ENCODE results near the gene RIPPLY3.
"Not testable (repeated sequence)": the region's sequence is repeated elsewhere in the genome, so short reads cannot be mapped to it uniquely, and the experiment has no call there.

RIPPLY3 gene

DNA sequence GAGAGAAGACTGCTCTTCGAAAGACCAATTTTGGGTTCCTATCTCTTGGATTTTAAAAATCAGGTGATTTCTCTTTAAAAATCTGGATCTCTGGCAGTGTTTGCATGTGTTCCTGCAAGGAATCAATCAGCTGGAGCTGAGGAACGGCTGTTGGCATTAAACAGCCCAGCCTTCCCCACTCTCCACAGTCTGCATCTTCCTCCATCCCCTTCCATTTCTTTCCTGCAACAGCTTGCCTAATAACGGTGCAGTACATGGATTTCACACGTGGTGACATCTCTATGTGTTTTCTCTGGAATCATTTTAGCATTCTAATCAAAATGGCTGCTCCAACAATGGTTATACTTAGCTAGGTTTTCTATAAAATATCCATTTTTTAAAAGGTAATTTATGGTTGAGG is 20.0 kb downstream of the RIPPLY3 start:
- DNase-seq = no peak

DNA sequence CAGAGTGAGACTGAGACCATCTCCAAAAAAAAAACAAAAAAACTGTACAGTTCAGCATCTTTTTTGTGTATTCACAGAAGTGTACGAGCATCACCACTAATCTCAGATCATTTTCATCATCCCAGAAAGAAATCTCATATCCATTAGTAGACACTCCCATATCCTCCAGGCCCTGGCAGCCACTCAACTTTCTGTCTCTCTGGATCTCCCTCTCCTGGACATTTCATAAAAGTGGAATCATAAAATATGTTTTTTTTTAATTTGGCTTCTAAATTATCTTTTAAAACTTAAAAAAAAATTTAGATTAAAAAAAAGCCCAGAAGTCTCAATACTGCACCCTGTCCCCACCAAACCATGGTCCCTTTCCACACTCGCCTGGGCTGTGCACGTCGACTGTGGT is 22.1 kb downstream of the RIPPLY3 start:
- DNase-seq = no peak

DNA sequence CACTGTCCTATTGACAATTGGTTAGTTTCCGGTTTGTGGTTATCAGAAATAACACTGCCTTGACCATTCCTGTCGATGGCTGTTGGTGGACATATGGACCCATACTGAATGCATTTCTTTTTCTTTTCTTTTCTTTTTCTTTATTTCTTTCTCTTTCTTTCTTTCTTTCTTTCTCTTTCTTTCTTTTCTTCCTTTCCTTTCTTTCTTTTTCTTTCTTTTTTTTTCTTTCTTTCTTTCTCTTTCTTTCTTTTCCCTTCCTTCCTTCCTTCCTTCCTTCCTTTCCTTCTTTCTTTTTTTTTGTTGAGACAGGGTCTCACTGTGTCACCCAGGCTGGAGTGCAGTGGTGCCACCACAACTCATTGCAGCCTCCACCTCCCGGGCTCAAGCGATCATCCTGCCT is 24.4 kb downstream of the RIPPLY3 start:
- DNase-seq = no peak

DNA sequence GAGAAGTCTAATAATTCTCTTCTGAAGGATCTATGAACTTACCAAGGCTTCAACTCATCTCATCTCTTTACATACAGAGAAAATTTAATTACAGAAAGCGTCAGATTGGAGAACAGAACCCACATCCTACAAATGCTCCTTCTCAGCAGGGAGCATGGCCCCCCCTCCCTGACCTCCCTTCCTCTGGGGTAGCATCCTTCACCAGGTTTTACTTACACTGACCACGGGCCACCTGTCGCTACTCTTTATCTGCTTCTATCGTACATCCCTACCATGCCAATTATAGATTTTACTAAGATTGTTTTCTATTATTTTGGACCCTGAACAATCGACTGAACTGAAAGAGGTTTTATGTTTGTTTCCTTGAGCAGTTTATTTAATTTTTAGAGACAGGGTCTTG is 25.8 kb downstream of the RIPPLY3 start:
- DNase-seq = no peak

DNA sequence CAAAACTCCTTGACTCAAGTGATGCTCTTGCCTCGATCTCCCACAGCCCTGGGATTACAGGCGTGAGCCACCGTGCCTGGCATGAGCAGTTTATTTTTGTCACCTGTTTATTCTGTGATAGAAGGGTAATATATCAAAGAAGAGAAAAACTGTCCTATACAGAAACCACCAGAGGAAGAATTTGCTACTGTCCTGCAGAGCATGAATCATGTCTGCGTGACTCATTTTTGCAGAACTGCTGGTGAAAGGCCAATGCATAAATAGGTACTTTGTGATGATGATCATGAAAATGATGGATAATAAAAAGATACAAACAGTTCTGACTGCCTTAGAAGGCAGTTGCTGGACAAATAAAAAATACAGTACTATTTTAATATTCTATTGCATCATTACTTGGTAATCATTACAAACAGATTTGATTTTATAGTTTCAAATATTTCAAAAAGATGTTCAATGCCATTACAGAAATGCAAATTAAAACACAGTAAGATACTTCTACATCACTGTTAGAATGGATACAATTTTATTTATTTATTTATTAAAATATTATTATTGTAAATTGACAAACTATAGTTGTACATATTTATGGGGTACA is 26.5 kb downstream of the RIPPLY3 start:
- DNase-seq = no peak

DNA sequence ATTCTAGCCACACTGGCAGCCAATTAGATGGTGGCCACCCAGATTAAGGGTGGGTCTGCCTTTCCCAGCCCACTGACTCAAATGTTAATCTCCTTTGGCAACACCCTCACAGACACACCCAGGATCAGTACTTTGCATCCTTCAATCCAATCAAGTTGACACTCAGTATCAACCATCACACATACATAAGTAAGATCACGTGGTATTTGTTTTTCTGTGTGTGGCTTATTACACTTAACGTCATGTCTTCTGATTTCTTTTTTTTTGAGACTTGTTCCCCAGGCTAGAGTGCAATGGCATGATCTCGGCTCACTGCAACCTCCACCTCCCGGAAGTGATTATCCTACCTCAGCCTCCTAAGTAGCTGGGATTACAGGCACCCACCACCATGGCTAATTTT is 27.9 kb downstream of the RIPPLY3 start:
- not testable (repeated sequence) for DNase-seq

- no peak for DNase-seq
These were observed 29.7 kb downstream of the RIPPLY3 start for GRCh38 chr21:37036177-37036576.

DNA sequence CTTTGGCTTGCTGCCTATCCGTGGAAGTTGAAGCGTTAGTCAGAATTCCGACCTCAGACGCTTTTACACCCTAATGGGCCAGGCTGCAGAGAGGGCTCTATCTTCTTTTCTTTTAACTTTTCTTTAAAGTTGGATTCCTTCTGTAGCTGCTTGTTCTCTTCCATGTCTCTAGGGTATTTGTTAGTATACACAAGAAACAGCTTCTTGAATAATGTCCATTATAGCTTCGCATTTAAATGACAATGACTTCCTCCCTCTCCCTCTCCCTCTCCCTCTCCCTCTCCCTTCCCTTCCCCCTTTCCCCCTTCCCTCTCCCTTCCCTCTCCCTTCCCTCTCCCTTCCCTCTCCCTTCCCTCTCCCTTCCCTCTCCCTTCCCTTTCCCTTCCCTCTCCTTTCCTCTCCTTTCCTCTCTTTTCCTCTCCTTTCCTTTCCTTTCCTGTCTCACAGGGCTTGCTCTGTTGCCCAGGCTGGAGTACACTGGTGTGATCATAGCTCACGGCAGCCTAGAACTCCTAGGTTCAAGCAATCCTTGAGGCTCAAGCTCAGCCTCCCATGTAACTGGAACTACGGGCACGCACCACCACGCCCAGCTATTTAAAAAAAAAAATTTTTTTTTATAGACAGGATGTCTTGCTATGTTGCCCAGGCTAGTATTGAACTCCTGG is 33.0 kb downstream of the RIPPLY3 start:
- no peak for DNase-seq

DNA sequence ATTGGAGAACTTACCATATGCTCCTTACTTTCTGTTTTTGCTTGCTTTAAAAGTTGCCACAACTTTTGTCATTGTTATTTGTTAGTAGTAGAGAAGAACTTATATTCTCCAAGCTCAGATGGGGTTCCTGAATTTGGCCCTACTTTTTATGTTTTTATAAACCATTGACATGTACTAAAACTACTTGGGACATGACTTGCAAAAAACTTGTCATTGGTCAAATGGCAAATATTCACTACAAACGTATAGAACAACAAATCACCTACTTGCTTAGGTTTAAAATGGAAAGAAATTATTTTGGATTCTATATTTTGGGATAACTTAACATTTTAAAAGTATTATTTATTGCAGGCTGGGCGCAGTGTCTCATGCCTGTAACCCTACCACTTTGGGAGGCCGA is 33.7 kb downstream of the RIPPLY3 start:
- DNase-seq = no peak

- DNase-seq = no peak
These were observed 35.3 kb downstream of the RIPPLY3 start for GRCh38 chr21:37041706-37042271.

DNA sequence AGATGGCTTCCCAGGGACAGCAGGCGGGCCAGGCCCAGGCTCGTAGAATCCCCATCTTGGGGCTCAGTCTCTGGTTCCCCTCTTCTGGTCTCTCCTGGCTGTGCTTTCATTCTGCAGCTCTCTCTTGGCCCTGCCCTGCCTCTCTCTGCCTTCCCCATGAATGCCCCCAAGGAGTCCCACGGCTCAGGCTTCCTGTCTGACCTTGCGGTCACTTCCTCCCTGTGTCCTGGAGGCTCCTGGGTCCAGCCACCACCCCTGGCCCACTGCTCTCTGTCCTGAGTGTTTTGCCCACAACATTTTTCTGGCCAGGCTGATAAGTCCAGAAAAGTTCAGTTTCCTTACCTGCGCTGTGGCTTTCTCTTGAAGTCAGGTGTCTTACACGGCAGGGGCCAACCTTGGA is 37.3 kb downstream of the RIPPLY3 start:
- DNase-seq = no peak

DNA sequence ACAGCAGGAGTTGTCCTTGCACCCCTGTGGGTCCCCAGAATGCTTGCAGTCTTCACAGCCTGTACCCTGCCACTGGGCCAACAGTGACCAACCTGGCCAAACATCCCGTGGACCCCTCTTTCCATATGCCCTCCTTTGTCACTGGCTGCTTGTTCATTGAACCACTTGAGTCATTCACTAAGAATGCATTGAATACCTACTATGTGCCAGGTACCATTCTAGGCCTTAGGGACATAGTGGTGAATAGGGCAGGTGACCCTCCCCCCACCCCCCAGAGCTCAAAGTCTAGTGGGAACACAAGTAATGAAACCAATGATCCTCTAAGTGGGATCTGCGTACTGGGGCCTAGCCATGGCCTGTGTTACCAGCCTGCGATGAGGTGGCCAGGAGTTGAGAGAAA is 38.1 kb downstream of the RIPPLY3 start:
- DNase-seq = no peak

GRCh38 chr21:37045149-37045548 is 38.6 kb downstream of the RIPPLY3 start:
- no peak for DNase-seq

- no peak for DNase-seq
These were observed 39.1 kb downstream of the RIPPLY3 start for GRCh38 chr21:37045556-37045955.

DNA sequence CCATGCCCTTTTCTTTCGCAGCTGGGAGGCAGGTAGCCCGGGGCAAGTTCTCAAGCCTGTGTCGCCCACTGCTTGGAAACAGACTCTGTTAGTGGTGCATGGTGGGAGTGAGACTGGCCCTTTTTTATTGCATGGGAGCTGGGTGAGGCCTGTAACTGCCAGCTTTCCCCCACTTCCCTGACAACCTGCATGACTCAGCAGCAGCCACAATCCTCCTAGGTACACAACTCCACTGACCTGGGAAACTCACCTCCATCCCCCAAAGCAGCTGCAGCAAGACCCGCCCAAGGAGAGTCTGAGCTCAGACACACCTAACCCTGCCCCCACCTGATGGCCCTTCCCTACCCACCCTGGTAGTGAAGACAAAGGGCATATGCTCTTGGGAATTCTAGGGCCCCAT is 40.6 kb downstream of the RIPPLY3 start:
- no peak for DNase-seq

GRCh38 chr21:37049741-37050140 is 43.2 kb downstream of the RIPPLY3 start:
- not testable (repeated sequence) for DNase-seq

- no peak for DNase-seq
These were observed 48.9 kb downstream of the RIPPLY3 start for GRCh38 chr21:37055271-37055855.

- no peak for DNase-seq
These were observed 51.1 kb downstream of the RIPPLY3 start for GRCh38 chr21:37057614-37058013.

DNA sequence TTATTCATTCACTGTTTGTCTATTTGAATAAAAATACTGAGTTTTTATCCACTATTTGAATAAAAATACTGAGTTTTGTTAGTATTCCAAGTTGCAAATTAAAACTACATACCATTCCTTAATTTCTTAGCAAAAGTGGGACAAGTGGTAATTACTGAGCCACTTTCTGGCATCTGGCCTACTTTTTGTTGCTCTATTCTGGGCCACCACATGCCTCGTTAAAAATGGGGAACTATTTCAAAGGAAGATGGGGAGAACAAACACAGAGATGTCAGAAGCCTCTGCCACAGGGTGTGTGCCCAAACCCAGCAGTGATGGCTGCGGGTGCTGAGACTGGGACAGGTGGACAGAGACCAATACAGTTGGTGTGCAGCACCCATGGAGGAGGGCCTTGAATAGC is 51.8 kb downstream of the RIPPLY3 start:
- no peak for DNase-seq

DNA sequence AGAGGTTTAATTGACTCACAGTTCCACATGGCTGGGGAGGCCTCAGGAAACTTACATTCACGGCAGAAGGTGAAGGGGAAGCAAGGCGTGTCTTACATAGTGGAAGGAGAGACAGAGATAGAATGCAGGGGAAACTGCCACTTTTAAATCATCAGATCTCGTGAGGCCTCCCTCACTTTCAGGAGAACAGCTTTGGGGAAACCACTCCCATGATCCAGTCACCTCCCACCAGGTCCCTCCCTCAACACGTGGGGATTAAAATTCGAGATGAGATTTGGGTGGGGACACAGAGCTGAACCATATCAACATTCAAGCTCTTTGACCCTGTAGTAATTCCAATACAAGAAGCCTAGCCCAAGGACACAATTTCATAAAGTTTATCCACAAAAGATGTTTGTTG is 52.7 kb downstream of the RIPPLY3 start:
- no peak for DNase-seq

GRCh38 chr21:37060296-37060695 is 53.8 kb downstream of the RIPPLY3 start:
- DNase-seq = no peak

- no peak for DNase-seq
These were observed 55.6 kb downstream of the RIPPLY3 start for GRCh38 chr21:37061926-37062592.

GRCh38 chr21:37062593-37062935 is 56.1 kb downstream of the RIPPLY3 start:
- no peak for DNase-seq

DNA sequence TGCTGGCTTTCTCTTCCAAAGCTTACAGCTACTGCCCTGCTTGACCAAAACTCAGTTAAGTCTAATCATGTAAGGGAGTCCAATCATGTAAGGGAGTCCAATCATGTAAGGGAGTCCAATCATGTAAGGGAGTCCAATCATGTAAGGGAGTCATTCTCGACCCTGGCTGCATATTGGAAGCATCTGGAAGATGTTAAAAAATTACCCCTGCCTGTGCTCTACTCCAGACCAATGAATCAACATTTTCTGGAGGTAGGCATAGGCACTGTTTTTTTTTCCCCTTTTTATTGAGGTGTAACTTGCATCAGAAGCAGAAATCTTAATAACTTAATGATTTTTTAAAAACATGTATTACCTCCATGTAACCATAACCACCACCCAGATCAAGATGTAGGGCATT is 56.9 kb downstream of the RIPPLY3 start:
- no peak for DNase-seq
